ENCODE data around the gene PITX1.

DNA sequence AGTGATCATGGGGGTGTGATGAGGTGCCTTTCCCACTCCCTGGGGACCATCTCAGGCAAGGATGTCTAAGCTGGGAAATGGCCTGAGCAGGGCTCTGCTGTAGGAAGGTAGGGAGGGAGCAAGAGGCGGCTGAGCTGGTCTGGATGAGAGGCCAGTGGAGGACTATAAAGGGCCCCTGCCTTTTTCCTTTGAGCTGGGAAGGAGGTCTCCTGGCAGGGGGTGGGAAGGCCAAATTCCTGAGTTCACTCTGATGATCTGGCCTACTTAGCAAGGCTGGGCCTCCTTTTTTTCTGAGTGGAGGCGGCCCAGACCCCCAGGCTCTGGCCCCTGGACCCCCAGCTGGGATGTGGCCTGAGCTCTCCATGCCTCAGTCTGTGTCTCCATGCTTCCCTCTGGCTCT lies 14.3 kb upstream of the PITX1 start:
- TF ChIP-seq, protein P1, sequence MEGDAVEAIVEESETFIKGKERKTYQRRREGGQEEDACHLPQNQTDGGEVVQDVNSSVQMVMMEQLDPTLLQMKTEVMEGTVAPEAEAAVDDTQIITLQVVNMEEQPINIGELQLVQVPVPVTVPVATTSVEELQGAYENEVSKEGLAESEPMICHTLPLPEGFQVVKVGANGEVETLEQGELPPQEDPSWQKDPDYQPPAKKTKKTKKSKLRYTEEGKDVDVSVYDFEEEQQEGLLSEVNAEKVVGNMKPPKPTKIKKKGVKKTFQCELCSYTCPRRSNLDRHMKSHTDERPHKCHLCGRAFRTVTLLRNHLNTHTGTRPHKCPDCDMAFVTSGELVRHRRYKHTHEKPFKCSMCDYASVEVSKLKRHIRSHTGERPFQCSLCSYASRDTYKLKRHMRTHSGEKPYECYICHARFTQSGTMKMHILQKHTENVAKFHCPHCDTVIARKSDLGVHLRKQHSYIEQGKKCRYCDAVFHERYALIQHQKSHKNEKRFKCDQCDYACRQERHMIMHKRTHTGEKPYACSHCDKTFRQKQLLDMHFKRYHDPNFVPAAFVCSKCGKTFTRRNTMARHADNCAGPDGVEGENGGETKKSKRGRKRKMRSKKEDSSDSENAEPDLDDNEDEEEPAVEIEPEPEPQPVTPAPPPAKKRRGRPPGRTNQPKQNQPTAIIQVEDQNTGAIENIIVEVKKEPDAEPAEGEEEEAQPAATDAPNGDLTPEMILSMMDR (IDR thresholded peaks at IDR 0.05) = no peak
- TF ChIP-seq POLR2AphosphoS5 (IDR thresholded peaks at IDR 0.05; ENCODE audit: insufficient read depth in 1 of 2, low read depth in 1 of 2) = no peak
